HG02840 (cell line): ENCODE results near the gene IZUMO1.
"Not testable (repeated sequence)": the region's sequence is repeated elsewhere in the genome, so short reads cannot be mapped to it uniquely, and the experiment has no call there.

ENCODE experiments used
- ATAC-seq: cut with Tn5 transposase; IDR thresholded peaks from one replicate; pipeline ENCODE4 v1.9.1; 2021; ENCODE audit warnings: mild to moderate bottlenecking, moderate library complexity, moderate number of reproducible peaks; ENCODE audit not compliant: unreplicated experiment, low FRiP score

Gene IZUMO1

GRCh38 chr19:48739404-48740163 lies 7.1 kb downstream of the IZUMO1 start:
- ATAC-seq, result no peak

- peak; percentile 60 for ATAC-seq
Measured at GRCh38 chr19:48738557-48739403, 7.9 kb downstream of the IZUMO1 start.

- no peak for ATAC-seq
Measured at GRCh38 chr19:48737360-48737998, 9.2 kb downstream of the IZUMO1 start.

- ATAC-seq, result no peak
Measured at GRCh38 chr19:48735031-48735615, 11.6 kb downstream of the IZUMO1 start.

- ATAC-seq, result no peak
Measured at GRCh38 chr19:48734625-48735024, 12.1 kb downstream of the IZUMO1 start.

- ATAC-seq, result no peak
Measured at GRCh38 chr19:48731452-48731851, 15.3 kb downstream of the IZUMO1 start.

- no peak for ATAC-seq
Measured at GRCh38 chr19:48728911-48729664, 17.6 kb downstream of the IZUMO1 start.

- no peak for ATAC-seq
Measured at GRCh38 chr19:48726556-48726955, 20.2 kb downstream of the IZUMO1 start.

- ATAC-seq, result no peak
Measured at GRCh38 chr19:48724796-48725753, 21.6 kb downstream of the IZUMO1 start.

- ATAC-seq, result no peak
Measured at GRCh38 chr19:48722196-48722708, 24.5 kb downstream of the IZUMO1 start.

GRCh38 chr19:48720613-48721296 lies 26.0 kb downstream of the IZUMO1 start:
- peak; percentile 75 for ATAC-seq

- ATAC-seq, result no peak
Measured at GRCh38 chr19:48720251-48720612, 26.5 kb downstream of the IZUMO1 start.

GRCh38 chr19:48719263-48720171 lies 27.2 kb downstream of the IZUMO1 start, which contains the start of gene MAMSTR:
Gene MAMSTR (minus strand): TSS chr19:48719725. CDS start chr19:48719031, 694 bp downstream.
- ATAC-seq, result no peak

GRCh38 chr19:48718711-48719231 lies 27.9 kb downstream of the IZUMO1 start:
- ATAC-seq, result no peak

- not testable (repeated sequence) for ATAC-seq
Measured at GRCh38 chr19:48718106-48718505, 28.6 kb downstream of the IZUMO1 start.

GRCh38 chr19:48716562-48717291 lies 30.0 kb downstream of the IZUMO1 start:
- no peak for ATAC-seq
